ENCODE results near the gene CACNG5.

CACNG5 gene

DNA sequence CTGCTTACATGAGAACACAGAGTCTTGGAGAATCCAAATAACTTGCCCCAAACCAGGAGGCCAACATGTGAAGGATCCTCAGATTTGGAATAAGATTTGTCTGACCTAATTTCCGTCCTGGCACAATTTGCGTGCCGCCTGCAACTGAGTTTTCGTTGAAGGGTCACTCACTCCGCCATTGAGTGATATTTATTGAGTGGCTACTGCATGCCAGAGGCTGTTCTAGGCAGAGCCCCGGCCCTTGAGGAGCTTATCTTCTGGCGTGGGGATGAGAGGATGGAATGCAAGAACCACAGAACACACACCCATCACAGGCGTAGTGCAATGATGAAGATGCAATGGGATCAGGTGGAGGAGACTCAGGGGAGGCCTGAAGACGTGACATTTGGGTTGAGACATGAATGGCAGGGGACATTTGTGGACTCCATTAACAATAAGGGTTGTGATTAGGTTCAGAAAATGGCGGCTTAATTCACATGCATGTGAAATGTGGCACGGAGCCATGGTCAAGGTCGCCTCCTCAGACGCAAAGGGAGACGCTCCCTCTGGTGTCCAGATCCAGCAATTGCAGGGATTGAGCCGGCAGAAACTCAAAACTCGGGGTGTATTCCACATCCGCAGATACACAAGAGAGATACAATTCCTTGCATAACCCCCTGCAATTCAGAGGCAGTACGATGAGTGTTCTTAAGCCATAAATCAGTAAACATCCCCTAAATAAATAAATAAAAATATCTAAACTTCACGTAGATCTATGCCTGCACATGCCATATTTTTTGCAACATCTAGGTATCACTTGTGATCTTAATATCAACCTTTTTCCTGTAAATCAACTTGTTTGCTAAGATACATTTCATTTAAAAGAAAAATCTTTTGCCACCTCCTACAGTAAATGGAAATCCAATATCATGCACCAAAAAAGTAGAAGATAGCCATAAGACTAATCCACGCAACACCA is 71.7 kb downstream of the CACNG5 start:
- peak; percentile 27 to 77 for DNase-seq

DNA sequence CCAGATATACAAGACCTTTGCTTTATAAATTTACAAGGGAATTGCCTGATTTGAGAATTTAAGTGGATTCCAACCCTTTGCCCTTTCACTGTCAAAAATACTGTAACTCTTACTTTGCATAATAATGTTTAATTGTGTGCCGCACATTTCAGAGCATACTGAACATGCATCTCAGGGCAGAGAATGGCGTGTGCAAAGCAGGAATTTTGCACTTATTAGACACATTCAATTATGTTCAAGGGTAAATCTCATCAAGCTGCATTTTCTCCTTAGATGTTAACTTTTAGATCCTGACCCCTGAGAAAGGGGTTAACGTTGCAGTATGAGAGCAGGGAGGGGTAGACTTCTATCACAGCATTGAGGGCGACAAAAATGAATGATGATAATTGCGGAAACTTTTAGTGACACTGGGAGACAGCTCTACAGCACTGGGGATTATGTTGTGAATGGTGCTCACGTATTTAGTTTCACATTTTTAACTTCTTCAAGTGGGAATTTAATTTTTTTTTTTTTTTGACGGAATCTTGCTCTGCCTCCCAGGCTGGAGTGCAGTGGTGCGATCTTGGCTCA is 75.0 kb downstream of the CACNG5 start:
- DNase-seq: no peak

- no peak for DNase-seq
These were observed 75.9 kb downstream of the CACNG5 start for GRCh38 chr17:66910651-66911285.

DNA sequence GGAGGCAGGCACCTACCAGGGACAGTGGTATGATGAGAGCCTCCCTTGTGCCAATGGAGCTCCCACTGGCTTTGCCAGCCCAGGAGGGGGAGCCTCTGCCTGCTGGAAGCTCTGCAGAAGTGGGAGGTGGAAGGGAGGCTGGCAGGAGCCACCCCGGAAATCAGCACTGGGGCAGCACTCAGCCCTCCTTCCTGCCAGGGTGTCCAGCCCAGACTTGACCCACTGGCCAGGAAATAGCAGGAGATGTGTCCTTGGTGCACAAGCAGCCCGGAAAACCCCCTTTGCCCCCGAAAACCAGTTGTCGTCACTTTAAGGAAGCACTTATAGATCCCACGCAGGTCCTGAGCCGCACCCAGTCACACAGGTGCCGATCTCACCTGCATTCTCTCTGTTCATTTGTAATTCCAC is 80.3 kb downstream of the CACNG5 start:
- no peak for DNase-seq

GRCh38 chr17:66915792-66916191 is 80.9 kb downstream of the CACNG5 start:
- no peak for DNase-seq

- no peak for DNase-seq
These were observed 82.0 kb downstream of the CACNG5 start for GRCh38 chr17:66916946-66917345.

GRCh38 chr17:66918896-66919295 is 84.0 kb downstream of the CACNG5 start:
- DNase-seq: no peak

DNA sequence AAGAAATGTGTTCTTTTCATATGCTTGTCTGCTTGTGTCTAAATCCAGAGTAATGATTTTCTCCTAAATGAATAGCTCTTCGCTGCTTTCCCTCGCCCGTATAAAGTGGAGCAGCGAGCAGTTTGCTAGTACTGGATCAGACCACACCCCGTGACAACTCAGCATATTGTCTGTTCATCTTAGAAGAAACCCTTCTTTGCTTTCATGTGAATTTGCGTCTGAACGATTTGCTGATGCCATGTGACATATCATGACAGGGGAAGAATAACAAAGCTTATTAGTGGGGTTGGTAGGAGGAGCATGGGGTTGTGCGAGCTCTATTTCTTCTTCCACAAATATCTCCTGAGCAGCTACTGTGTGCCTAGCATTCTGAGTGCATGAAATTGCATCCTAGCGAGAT is 85.5 kb downstream of the CACNG5 start:
- DNase-seq: no peak

- DNase-seq: no peak
These were observed 86.0 kb downstream of the CACNG5 start for GRCh38 chr17:66920950-66921349.

- no peak for DNase-seq
These were observed 89.0 kb downstream of the CACNG5 start for GRCh38 chr17:66923886-66924285.

GRCh38 chr17:66925811-66926500 is 91.0 kb downstream of the CACNG5 start:
- DNase-seq: no peak

DNA sequence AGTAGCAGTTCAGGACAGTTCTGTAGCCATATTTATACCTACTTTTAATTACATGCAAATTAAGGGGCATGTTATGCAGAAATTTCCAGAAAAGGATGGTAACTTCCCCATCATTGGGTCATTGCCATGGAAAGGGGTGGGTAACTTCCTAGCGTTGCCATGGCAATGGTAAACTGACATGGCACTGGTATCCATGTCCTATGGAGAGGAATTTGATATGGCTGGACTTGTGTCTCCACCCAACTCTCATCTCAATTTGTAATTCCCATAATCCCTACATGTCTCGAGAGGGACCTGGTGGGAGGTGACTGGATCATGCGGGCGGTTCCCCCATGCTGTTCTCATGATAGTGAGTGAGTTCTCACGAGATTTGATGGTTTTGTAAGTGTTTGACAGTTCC is 94.0 kb downstream of the CACNG5 start:
- DNase-seq: no peak

DNA sequence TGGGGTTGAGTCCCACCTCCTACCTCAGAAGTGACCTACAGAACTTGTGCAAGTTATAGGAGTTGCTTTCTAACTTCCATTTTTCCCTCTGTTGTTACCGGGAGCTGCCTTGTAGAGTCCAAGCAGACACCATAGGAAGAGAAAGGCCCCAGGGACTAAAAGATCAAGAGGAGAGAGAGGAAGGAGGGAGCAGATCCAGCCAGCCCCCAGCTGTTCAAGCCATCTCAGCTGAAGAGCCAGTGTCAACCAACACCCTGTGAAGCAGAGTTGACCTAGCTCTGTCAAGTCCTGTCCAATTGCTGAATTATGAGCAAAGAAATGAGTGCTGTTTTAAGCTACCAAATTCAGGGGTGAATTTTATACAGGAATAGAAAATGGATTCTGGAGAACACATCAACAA is 94.7 kb downstream of the CACNG5 start:
- DNase-seq: no peak

- no peak for DNase-seq
These were observed 96.0 kb downstream of the CACNG5 start for GRCh38 chr17:66930933-66931332.

- DNase-seq: no peak
These were observed 97.4 kb downstream of the CACNG5 start for GRCh38 chr17:66932311-66932710.

GRCh38 chr17:66934040-66934439 is 99.1 kb downstream of the CACNG5 start:
- DNase-seq: no peak

Data from inflammatory macrophage treated with lipopolysaccharide for 1 hour (primary cell).